ENCODE measurements around the gene ABHD16B. TPM values are rescaled to one million over a fixed set of nuclear protein-coding genes. Genes with fewer than 3 reads are reported as not detected.

The ABHD16B gene
- total and polyA plus RNA-seq, 2 experiments from 2014 or later, result not detected

DNA sequence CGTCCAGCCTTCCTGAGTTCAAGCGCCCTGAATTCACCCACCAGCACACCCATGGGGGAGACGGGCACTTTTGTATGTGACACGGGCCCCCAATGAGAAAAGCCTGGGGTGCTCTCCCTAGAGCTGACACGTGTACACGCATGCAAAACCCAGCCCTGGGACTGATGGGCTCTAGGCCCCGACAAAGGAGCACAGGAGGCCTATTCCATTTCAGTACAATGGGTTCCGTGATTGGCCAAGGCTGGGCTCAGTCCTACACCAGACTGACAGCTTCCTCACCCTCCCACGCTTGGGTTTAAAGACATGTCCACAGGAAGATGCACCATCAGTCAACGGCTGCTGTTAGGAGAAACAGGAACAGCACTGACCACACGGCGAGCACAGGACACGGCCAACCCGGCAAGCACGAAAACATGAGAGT lies 39.0 kb upstream of the ABHD16B start:
- no peaks in the 10 kb centered on the region; the same call in 2 of the 3 replicates for H3K36me3 Mint-ChIP-seq (ENCODE audit: low read depth)

DNA sequence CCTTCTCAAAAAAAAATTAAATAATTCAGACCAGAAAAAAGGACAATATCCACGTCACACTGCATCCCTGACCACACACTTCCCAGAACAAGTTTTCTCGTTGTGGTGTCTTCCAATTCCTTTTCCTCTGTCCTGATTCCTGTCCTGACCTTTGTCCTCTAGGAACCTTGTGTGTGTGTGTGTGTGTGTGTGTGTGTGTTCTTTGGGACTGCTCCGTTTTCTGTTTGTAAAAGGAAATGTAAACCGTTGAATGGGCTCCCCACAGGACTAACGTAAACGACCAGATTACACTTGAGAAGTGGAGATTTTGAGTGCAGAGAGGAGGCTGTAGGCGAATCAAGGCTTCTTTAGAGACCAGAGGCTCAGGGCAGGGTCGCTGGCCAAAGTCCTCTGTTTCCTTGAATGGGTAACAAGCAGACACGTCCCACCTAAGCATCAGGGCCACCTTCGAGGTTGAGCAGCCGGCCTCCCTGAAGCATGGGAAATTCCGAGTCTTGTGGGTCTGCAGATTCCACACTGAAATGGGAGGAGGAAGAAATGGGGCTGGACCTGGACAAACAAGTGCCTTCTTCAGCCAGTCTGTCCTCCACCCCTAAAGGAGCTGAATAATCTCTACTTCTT lies 37.5 kb upstream of the ABHD16B start:
- H3K27ac ChIP-seq (ENCODE audit: low read depth), result 0 out of 2 replicates have a peak overlapping the region, but pooled peaks have one; percentile 33
- peaks cover 20% of the 10 kb centered on the region for H3K27me3 Mint-ChIP-seq (ENCODE audit: insufficient read depth, low read depth, poor library complexity)
- H2AFZ ChIP-seq, result no peak overlapping the region
- H4K20me1 ChIP-seq (replicated peaks; ENCODE audit: insufficient read depth), result peaks cover 35% of the 10 kb centered on the region
- no peak overlapping the region for H3K4me3 ChIP-seq
- H3K4me1 ChIP-seq (ENCODE audit: insufficient read depth), result 0 out of 2 replicates have a peak, but pooled peaks cover 1% of the 10 kb centered on the region
- no peak for ATAC-seq
- no peak overlapping the region; the same call in 1 of the 2 replicates for H3K27ac Mint-ChIP-seq
- no peak overlapping the region for H3K4me2 ChIP-seq
- no peaks in the 10 kb centered on the region for H3K9me2 ChIP-seq (ENCODE audit: insufficient read depth)
- H3K79me2 ChIP-seq (replicated peaks; ENCODE audit: insufficient read depth), result peaks cover 83% of the 10 kb centered on the region
- H3F3A ChIP-seq (replicated peaks; ENCODE audit: low read depth), result peaks cover 23% of the 10 kb centered on the region
- H3K4me3 Mint-ChIP-seq, result no peak overlapping the region
- H3K36me3 Mint-ChIP-seq (ENCODE audit: low read depth), result no peaks in the 10 kb centered on the region; the same call in 2 of the 3 replicates
- H3K36me3 ChIP-seq (ENCODE audit: insufficient read depth), result no peaks in the 10 kb centered on the region
- H3K4me1 Mint-ChIP-seq, result peaks cover 28% of the 10 kb centered on the region
- H3K9me3 Mint-ChIP-seq, result no peaks in the 10 kb centered on the region
- DNase-seq (ENCODE audit: low spot score), result no peak
- peaks cover 7% of the 10 kb centered on the region for H3K27me3 ChIP-seq (ENCODE audit: insufficient read depth)
- TF ChIP-seq EZH2 (IDR thresholded peaks at IDR 0.05; ENCODE audit: low read depth, unreplicated experiment), result no peak
- TF ChIP-seq, protein P1, sequence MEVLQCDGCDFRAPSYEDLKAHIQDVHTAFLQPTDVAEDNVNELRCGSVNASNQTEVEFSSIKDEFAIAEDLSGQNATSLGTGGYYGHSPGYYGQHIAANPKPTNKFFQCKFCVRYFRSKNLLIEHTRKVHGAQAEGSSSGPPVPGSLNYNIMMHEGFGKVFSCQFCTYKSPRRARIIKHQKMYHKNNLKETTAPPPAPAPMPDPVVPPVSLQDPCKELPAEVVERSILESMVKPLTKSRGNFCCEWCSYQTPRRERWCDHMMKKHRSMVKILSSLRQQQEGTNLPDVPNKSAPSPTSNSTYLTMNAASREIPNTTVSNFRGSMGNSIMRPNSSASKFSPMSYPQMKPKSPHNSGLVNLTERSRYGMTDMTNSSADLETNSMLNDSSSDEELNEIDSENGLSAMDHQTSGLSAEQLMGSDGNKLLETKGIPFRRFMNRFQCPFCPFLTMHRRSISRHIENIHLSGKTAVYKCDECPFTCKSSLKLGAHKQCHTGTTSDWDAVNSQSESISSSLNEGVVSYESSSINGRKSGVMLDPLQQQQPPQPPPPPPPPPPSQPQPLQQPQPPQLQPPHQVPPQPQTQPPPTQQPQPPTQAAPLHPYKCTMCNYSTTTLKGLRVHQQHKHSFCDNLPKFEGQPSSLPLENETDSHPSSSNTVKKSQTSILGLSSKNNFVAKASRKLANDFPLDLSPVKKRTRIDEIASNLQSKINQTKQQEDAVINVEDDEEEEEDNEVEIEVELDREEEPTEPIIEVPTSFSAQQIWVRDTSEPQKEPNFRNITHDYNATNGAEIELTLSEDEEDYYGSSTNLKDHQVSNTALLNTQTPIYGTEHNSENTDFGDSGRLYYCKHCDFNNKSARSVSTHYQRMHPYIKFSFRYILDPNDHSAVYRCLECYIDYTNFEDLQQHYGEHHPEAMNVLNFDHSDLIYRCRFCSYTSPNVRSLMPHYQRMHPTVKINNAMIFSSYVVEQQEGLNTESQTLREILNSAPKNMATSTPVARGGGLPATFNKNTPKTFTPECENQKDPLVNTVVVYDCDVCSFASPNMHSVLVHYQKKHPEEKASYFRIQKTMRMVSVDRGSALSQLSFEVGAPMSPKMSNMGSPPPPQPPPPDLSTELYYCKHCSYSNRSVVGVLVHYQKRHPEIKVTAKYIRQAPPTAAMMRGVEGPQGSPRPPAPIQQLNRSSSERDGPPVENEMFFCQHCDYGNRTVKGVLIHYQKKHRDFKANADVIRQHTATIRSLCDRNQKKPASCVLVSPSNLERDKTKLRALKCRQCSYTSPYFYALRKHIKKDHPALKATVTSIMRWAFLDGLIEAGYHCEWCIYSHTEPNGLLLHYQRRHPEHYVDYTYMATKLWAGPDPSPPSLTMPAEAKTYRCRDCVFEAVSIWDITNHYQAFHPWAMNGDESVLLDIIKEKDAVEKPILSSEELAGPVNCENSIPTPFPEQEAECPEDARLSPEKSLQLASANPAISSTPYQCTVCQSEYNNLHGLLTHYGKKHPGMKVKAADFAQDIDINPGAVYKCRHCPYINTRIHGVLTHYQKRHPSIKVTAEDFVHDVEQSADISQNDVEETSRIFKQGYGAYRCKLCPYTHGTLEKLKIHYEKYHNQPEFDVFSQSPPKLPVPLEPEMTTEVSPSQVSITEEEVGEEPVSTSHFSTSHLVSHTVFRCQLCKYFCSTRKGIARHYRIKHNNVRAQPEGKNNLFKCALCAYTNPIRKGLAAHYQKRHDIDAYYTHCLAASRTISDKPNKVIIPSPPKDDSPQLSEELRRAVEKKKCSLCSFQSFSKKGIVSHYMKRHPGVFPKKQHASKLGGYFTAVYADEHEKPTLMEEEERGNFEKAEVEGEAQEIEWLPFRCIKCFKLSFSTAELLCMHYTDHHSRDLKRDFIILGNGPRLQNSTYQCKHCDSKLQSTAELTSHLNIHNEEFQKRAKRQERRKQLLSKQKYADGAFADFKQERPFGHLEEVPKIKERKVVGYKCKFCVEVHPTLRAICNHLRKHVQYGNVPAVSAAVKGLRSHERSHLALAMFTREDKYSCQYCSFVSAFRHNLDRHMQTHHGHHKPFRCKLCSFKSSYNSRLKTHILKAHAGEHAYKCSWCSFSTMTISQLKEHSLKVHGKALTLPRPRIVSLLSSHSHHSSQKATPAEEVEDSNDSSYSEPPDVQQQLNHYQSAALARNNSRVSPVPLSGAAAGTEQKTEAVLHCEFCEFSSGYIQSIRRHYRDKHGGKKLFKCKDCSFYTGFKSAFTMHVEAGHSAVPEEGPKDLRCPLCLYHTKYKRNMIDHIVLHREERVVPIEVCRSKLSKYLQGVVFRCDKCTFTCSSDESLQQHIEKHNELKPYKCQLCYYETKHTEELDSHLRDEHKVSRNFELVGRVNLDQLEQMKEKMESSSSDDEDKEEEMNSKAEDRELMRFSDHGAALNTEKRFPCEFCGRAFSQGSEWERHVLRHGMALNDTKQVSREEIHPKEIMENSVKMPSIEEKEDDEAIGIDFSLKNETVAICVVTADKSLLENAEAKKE (CRISPR knock-in tag; IDR thresholded peaks at IDR 0.05), result no peak
- TF ChIP-seq JUNB (IDR thresholded peaks at IDR 0.05; ENCODE audit: unreplicated experiment), result no peak
- no peak for TF ChIP-seq STAT1 (IDR thresholded peaks at IDR 0.05; ENCODE audit: unreplicated experiment)
- TF ChIP-seq, protein P2, sequence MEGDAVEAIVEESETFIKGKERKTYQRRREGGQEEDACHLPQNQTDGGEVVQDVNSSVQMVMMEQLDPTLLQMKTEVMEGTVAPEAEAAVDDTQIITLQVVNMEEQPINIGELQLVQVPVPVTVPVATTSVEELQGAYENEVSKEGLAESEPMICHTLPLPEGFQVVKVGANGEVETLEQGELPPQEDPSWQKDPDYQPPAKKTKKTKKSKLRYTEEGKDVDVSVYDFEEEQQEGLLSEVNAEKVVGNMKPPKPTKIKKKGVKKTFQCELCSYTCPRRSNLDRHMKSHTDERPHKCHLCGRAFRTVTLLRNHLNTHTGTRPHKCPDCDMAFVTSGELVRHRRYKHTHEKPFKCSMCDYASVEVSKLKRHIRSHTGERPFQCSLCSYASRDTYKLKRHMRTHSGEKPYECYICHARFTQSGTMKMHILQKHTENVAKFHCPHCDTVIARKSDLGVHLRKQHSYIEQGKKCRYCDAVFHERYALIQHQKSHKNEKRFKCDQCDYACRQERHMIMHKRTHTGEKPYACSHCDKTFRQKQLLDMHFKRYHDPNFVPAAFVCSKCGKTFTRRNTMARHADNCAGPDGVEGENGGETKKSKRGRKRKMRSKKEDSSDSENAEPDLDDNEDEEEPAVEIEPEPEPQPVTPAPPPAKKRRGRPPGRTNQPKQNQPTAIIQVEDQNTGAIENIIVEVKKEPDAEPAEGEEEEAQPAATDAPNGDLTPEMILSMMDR (conservative IDR thresholded peaks at IDR 0.05; ENCODE audit: low read depth in 2 of 2), result no peak
- TF ChIP-seq ETS1 (IDR thresholded peaks at IDR 0.05), result no peak
- no peak for TF ChIP-seq CREB1 (CRISPR knock-in tag; IDR thresholded peaks at IDR 0.05; ENCODE audit: low read depth)
- no peak for TF ChIP-seq EZH2phosphoT487 (IDR thresholded peaks at IDR 0.05; ENCODE audit: unreplicated experiment)
- no peak for TF ChIP-seq POLR2AphosphoS5 (IDR thresholded peaks at IDR 0.05; ENCODE audit: low read depth)

More for the DNA sequence above, 39.0 kb upstream of the ABHD16B start:
- Mint-ChIP-seq H3K9me3 (no peaks in the 10 kb centered on the region), H3K4me3 (no peak overlapping the region), H3K27ac (no peak overlapping the region), H3K27me3 (ENCODE audit: insufficient read depth, low read depth, poor library complexity) (peaks cover 15% of the 10 kb centered on the region), H3K4me1 (peaks cover 21% of the 10 kb centered on the region)
- H3F3A ChIP-seq (replicated peaks; ENCODE audit: low read depth), result peaks cover 17% of the 10 kb centered on the region; the same call in 1 of the 2 replicates
- no peak overlapping the region for H3K27ac ChIP-seq (ENCODE audit: low read depth)
- H3K27me3 ChIP-seq (ENCODE audit: insufficient read depth), result no peaks in the 10 kb centered on the region
- no peak for TF ChIP-seq ZNF114 (CRISPR knock-in tag; IDR thresholded peaks at IDR 0.05)
- TF ChIP-seq EZH2 (IDR thresholded peaks at IDR 0.05; ENCODE audit: low read depth, unreplicated experiment), result no peak
- DNase-seq (ENCODE audit: low spot score) (no peak), ATAC-seq (no peak)
- no peaks in the 10 kb centered on the region for H3K4me1 ChIP-seq (ENCODE audit: insufficient read depth)
- no peak overlapping the region for H3K4me2 ChIP-seq
- H4K20me1 ChIP-seq (replicated peaks; ENCODE audit: insufficient read depth), result peaks cover 25% of the 10 kb centered on the region
- H3K9me2 ChIP-seq (ENCODE audit: insufficient read depth), result no peaks in the 10 kb centered on the region
- no peaks in the 10 kb centered on the region for H3K36me3 ChIP-seq (ENCODE audit: insufficient read depth)
- no peak overlapping the region for H2AFZ ChIP-seq
- H3K4me3 ChIP-seq, result no peak overlapping the region
- peaks cover 77% of the 10 kb centered on the region for H3K79me2 ChIP-seq (replicated peaks; ENCODE audit: insufficient read depth)
